CD4-positive, alpha-beta T cell treated with Interleukin-15 for 1 hour (primary cell): ENCODE measurements around the gene LILRB2.
"Not testable (repeated sequence)": the region's sequence is repeated elsewhere in the genome, so short reads cannot be mapped to it uniquely, and the experiment has no call there.

Source experiments
- DNase-seq: peaks from one replicate; pipeline ENCODE4 v3.0.0-alpha.2; 2020

LILRB2 gene

DNA sequence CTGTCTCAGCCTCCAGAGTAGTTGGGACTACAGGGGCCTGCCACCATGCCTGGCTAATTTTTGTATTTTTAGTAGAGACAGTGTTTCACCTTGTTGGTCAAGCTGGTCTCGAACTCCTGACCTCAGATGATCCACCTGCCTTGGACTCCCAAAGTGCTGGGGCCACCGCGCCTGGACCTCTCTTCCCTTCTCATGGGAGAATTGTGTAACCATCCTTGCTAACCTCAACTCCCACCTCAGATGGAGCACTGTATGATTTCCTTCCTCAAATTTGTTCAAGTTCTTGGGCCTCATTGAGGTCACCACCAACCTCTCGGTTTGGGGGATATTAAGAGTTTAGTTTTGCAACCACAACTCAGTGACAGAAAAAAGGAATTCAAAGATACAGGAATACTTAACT is 21.3 kb upstream of the LILRB2 start:
- DNase-seq: peak; percentile 42

DNA sequence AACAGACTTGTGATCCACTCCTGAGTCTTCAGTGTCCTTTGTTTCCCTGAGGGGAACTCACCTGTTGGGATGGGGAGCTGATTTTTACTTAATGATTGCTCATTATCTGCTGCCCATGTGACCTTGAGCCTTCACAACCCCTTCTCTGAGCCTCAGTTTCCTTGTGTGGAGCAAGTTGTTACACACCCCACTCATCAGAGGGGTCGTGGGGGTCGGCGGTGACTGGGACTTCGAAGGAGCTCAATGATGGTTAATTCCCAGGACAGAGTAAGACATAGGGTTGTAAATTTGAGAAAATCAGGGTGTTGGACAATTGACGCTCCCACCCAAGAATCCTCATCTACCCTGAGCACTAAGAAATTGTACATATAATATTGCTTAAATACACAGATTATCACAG is 18.6 kb upstream of the LILRB2 start:
- DNase-seq: no peak

- no peak for DNase-seq
Observed at GRCh38 chr19:54299126-54299498, 18.2 kb upstream of the LILRB2 start.

- no peak for DNase-seq
Observed at GRCh38 chr19:54298357-54299125, 17.6 kb upstream of the LILRB2 start.

DNA sequence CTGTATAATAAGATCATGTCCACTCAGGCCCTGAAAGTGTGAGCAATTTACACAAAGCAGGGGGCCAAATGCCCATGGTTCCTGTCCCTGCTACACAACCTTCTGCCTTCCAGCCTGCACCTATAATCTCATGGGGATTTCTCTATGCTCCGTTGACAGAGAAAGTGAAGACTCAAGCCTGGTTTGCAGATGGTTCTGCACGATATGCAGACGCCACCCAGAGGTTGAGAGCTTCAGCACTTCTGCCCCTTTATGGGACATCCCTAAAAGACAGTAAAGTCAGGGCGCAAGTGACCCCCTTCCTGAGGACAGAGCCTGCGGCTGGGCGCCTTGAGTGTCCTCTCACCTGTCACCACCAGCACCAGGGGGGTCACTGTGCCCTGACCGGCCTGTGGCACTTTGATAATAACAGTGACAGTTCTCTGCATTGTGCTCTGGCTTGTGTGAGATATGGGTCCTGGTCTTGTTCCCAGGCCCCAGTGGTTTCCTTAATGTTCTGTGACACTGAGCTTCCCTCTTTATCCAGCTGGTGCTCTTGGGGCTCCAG is 16.9 kb upstream of the LILRB2 start:
- no peak for DNase-seq

DNA sequence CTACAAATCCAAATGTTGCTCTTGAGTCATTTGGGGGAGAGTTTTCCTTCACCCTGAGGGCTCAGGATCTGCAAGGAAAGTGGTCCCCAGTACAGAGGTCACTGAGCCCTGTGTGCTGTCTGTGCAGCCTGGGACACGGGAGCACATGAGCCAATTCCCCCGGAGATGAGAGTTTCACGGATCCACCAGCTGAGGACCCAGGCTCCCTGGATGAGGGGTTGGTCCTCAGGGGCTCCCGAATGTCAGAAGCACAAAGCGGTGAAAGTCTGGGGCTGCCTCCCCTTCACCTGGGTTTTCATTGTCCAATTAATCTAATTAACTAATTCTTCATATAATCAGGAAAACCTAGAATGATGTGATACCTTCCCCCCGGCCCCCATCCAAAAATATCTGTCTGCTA is 13.6 kb upstream of the LILRB2 start:
- no peak for DNase-seq

DNA sequence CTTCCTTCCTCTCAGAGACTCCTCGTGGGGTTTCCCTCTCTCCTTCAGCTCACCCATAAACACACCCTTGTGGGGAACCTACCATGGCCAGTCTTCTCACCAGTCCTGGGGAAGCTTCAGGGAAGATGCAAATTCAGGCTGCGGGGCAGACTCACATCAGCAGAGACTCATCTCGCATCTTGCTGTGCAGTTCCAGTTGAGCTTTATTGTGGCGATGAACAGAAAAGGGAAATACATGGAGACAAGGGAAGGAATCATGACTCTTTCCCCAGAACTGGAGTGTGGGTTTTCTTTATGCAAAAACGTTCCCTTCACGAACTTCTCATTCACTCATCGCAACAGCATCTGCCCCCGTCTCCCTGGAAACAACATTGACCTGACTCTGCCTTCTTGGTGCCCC is 8.2 kb upstream of the LILRB2 start:
- DNase-seq: not testable (repeated sequence)

DNA sequence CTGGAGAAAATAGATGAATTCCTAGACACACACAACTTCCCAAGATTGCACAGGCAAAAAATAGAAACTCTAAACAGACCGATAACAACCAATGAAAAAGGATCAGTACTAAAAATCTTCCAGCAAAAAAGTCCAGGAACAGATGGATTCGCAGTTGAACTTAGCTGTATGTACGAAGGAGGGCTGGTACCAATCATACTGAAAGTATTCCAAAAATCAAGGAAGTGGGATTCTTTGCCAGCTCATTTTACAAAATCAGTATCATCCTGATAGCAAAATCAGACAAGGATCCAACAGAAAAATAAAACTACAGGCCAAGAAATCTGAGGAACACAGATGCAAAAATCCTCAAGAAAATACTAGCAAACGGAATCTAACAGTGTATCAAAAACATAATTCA is 6.5 kb upstream of the LILRB2 start:
- no peak for DNase-seq

DNA sequence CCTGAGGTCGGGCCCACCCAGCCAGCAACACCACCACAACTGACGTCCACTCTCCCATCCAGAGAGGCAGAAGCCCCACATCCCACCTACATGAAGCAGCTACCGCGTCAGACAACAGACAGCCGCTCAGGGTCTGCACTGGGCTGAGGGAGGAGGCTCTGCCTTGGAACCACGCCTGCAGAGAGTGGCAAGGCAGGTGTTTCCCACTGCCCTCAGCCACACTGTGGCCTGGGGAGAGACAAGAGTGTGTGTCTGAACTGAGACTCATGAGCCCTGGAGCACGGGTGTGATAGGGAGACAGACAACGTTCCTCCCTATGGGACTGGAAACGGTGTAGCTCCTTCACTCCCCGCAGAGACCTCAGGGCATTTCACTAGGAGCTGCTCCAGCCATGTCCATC is 5.4 kb upstream of the LILRB2 start:
- not testable (repeated sequence) for DNase-seq

- peak; percentile 63 for DNase-seq
Observed at GRCh38 chr19:54285427-54286056, 4.6 kb upstream of the LILRB2 start.

DNA sequence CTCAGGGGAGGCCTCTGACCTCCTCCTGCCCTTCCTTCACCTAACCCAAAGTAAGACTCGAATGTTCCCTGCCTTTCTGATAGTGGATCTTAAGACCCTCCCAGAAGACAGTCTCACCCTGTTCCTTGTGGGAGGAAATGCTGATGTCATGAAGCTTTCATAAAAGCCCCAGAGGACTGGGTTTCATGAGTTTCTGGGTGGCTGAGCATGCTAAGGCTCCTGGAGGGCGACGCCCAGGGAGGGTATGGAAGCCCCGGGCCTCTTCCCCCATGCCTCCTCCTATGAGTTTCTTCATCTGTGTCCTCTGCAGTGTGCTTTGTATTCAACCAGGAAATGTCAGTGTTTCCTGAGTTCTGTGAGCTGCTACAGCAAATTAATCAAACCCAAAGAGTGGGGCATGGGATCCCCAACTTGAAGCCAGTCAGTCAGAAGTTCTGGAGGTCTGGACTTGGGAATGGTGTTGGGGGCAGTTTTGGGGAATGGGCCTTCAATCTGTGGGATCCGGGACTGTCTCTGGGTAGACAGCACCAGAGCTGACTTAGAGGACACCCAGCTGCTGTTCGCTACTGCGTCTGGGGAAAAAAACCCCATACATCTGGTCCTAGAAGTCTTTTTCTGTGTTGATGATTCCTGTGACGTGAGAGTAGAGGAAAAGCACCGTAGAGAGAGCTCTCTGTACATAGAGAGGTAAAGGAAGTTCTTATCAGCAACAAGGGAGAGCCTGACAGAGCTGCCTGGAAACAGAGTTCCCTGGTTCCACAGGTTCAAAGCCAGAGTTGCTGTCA is 2.0 kb upstream of the LILRB2 start:
- peak; percentile 40 for DNase-seq

GRCh38 chr19:54281729-54282075 is 792 bp upstream of the LILRB2 start:
- DNase-seq: not testable (repeated sequence)

DNA sequence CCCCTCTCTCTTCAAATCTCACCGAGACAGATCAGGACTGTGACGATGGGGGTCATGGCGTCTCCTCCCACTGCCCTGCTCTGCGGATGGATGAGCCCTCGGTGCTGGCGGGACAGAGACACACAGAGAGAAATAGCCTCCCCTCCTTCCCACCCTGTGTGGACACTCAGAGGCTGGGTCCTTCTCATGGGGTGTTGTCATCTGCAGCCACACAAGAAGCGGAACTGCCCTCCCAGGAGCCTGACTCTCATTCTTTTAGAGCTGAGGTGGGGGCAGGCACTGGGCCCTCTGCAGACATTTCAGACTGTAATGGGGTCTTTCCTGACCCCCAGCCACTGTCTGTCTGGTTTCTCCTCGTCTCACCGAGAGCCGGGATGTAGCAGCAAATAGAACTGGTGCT is 469 bp downstream of the LILRB2 start:
- peak; percentile 45 for DNase-seq

GRCh38 chr19:54280025-54280424 is 885 bp downstream of the LILRB2 start:
- not testable (repeated sequence) for DNase-seq

GRCh38 chr19:54279406-54279962 is 1.4 kb downstream of the LILRB2 start:
- no peak for DNase-seq

DNA sequence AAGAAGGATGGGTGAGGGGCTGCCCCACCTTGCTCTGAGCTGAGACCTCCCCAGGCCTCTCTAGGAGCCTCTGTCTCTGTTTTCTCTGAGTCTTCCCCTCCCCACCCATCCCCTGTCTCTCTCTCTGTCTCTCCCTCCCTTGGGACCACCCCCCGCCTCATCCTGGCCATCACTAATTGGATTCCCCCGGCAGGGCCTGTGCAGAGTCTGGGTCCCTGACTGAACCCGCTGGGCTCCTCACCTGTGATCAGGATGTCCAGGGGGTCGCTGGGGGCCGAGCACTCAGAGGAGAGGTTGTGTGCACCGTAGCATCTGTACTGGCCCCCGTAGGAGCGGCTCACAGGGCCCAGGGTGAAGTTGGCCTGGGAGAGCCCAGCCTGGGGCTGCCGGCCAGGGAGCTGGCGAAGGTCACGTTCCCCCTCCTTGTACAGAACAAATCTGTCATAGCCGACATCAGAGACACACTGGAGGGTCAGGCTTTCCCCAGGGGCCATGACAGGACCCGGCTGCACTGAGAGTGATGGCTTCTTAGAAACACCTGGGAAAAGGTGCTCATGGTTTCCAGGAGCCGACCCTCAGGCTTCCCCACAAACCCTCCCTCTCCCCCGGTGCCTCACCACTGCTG is 2.2 kb downstream of the LILRB2 start:
- not testable (repeated sequence) for DNase-seq

- not testable (repeated sequence) for DNase-seq
Observed at GRCh38 chr19:54278056-54278455, 2.9 kb downstream of the LILRB2 start.

DNA sequence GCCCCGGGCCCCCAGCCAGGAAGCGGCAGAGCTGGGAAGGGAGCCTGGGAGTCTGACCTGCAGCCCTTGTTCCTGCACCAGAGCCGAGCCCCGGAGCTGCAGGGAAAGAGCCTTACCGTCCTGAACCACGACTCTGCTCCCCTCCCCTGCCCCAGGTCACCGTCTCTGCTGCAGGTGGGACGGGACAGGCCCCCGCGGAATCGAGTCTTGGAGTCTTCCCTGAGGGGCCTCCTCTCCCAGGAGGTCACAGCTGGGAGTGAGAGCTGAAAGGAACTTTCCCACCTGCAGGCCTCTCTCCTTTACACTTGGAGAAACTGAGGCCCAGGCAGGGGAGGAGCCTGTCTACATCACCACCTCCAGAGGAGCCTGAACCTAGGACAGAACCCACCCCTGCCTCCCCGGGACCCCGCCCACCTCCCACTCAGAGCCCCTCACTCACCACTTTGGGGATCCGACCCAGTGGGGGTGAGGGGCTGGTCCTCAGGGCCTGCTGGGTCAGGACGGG is 3.7 kb downstream of the LILRB2 start:
- not testable (repeated sequence) for DNase-seq

DNA sequence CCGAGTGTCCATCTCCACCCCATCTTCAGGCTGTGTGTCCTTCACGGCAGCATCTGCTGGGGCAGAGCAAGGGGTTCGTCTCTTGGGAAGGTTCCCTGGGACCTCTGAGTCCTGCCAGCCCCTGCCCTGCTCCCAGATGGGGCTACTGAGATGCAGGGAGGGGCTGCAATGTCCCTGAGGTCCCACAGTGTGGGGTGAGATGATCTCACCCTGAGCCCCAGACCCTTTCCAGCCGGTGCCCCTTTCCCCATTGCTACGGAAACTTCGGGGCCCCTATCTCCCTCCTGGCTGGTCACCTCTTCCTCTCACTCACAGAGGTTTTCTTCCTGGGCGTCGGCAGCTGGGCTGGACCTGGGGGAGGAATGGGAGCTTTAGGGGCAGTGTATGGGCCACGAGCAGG is 5.0 kb downstream of the LILRB2 start:
- DNase-seq: no peak

DNA sequence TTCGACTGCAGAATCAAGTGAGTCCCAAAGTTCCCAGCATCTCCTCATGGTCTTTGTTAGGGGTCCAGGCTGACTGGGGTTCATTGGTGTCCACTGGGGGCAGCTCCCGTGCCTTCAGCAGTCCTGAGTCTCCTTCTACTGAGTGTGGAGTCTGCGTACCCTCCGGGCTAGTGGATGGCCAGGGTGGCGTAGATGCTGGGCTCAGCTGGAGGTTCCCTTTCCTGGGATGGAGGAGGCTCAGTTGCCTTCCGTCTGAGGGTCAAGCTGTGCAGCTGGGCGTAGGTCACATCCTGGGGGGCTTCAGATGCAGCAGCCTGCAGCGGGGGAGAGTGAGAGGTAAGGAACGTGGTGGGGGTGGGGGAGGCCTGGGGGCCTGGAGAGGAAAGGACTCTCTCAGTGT is 6.4 kb downstream of the LILRB2 start:
- DNase-seq: not testable (repeated sequence)

DNA sequence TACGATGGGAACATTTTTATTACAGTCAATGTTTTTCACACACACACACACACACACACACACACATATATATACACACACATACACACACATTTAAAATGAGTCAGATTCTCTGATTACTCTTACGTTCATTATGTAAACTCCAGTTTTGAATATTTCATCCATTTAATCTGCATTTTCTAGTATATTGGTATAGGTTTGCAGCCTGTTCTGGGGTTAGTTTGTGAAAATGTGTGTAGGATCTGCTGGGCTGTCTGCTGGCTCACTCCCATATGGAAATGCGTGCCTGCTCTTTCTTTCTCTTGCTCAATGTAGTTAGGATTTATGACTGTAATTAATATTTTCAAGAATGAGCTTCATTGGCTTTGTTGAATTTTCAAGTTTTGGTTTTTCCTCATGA is 7.1 kb downstream of the LILRB2 start:
- no peak for DNase-seq

DNA sequence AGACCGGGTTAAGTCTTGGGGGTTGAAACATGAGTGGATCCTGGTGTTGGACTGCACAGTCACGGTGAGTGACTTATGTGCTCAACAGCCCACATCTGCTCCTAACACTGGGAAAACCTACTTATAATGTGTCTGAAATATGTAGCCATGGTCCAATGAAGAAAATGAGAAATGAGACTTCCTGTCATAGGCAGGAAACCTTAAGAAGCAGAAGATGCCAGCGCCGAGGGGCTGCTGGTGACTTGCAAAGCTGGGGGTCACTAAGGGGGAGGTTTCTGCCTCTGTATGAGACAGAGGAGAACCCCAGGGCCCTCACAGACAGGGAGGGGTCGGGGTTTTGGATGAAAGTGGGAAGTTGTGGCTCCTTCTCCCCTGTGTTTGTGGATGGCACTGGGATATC is 8.7 kb downstream of the LILRB2 start:
- peak; percentile 43 for DNase-seq

- peak; percentile 59 for DNase-seq
Observed at GRCh38 chr19:54271587-54271986, 9.3 kb downstream of the LILRB2 start.
